Choroid plexus epithelial cell (primary cell): ENCODE data around the gene AMIGO2.
"Not testable (repeated sequence)": the region's sequence is repeated elsewhere in the genome, so short reads cannot be mapped to it uniquely, and the experiment has no call there.

Experiments
- DNase-seq: peaks from one replicate; pipeline ENCODE4 v3.0.0-alpha.2; 2010; ENCODE audit warnings: low read depth
- H3K4me3 ChIP-seq: 2 replicates; pipeline ENCODE4 v1.5.1; 2011; ENCODE audit warnings: low read depth, mild to moderate bottlenecking, control low read depth, low read length, moderate library complexity
- CTCF ChIP-seq: conservative IDR thresholded peaks from 2 replicates; pipeline ENCODE4 v1.5.1; 2011; ENCODE audit warnings: low read depth, mild to moderate bottlenecking, control low read depth, inconsistent platforms, low read length, moderate library complexity

The AMIGO2 gene

DNA sequence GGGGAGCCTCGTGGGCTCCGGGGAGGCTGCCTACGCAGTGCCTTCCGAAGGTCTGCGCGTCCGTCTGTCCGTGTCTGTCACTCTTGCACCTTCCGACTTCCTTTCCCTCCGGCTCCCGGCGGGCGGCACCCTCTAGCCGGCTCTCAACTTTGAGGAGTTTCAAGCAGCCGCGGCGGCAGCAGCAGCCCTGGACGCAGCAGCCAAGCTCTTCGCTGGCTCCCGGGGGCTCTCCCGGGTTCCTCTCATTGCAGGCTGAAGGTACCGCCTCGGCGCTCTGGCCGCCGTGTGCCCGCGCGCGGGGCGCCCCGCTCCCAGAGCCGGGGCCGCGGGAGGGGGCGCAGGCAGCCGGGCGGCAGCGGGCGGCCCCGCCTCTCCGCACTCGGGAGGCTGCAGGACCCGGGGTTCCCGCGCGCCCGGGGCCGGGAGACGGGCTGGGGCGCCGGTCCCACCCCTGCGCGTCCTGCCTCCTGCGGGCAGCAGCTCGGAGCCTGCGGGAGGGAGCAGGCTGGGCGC, at the start of gene AMIGO2, which contains the start of gene PCED1B:
TSS of gene AMIGO2 (minus strand) at position 492 of the 513 bp plus-strand sequence. CDS start 957 bp downstream, outside the sequence.
TSS of gene PCED1B (plus strand) at position 154 of the 513 bp plus-strand sequence. CDS start 155,443 bp downstream, outside the sequence.
- peak; percentile 85 for DNase-seq
- TF ChIP-seq CTCF: peak; percentile 68
- H3K4me3 ChIP-seq: peak within 1 kb of the TSS; percentile 75

DNA sequence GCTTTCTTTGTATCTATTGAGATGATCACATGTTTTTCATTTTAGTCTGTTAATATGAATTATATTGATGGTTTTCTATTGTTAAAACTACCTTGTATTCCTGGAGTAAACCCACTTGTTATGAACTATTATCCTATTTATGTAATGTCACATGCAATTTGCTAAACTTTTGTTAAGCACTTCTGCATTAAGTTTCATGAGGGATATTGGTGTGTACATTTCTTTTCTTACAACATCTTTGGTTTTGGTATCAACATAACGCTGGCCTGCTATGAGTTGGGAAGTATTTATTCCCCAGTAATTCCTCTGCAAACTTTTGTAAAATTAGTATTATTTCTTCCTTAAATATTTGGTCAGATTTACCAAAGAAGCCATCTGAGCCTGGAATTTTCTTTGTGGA, 46.5 kb upstream of the AMIGO2 start:
- H3K4me3 ChIP-seq: no peak overlapping the region
- DNase-seq: no peak
- no peak for TF ChIP-seq CTCF

DNA sequence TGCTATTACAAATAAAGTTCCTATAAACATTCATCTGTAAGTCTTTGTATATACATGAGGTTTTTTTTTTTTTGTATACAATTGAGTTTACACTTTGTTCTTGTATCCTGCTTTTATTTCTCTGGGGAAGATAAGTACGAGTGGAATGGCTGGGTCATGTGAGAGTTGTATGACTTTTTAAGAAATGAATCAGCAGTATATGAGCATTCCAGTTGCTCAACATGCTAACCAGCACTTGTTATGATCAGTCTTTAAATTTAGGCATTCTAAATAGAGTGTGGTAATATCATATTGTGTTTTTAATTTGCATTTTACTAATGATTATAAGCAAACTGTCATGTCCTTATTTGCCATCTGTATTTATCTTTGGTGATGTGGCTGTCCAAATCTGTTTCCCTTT, 44.7 kb upstream of the AMIGO2 start:
- no peak for TF ChIP-seq CTCF
- DNase-seq: peak; percentile 75
- H3K4me3 ChIP-seq: no peak overlapping the region

DNA sequence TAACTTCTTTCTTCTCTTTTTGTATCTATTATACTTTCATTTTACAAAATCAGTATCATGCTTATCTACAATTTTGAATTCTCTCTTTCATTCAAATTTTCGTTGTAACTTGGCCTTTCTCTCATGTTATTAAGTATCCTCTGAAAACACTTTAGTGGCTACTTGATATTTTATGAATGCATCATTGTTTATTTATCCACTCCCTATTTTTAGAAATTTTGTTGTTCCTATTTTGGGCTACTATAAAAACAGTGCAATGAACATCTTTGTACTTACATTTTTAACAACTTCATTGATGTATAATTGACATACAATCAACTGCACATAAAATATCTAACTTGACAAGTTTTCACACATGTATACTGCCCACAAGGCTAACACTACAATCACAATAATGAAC, 44.0 kb upstream of the AMIGO2 start:
- no peak for DNase-seq
- H3K4me3 ChIP-seq: no peak overlapping the region
- TF ChIP-seq CTCF: no peak

- DNase-seq: no peak
- no peak overlapping the region for H3K4me3 ChIP-seq
- no peak for TF ChIP-seq CTCF
Measured at GRCh38 chr12:47122602-47123001, 42.8 kb upstream of the AMIGO2 start.

DNA sequence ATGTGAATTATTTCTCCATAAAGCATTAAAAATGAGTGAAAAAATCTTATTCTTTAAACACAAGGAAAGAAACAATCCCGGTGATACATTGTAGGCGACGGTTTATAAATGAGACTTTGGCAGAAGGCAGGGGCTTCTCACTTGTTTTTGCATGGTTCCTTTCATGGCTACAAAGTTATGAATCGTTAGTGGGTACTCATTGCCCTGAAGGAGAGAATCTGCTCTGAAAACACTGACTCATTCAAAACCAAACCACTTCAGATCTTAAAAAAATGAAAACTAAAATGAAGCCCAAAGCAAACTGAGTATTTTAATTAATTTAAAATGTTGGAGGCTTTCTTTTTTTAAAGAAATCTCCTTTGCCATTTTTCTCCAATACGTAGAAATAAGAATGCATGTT, 41.4 kb upstream of the AMIGO2 start:
- DNase-seq: peak; percentile 27
- no peak overlapping the region for H3K4me3 ChIP-seq
- TF ChIP-seq CTCF: no peak

DNA sequence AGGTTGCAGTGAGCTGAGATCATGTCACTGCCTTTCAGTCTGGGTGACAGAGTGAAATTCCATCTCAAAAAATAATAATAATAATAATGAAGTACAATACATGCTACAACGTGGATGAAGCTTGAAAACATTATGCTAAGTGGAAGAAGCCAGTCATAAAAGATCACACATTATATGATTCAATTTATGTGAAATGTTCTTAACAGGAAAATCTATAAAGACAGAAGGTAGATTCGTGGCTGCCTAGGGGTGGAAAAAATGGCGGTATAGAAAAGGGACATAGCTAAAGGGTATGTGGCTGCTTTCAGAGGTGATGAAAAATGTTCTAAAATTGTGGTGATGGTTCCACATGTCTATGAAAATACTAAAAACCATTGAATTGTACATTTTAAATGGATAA, 41.0 kb upstream of the AMIGO2 start:
- no peak overlapping the region for H3K4me3 ChIP-seq
- no peak for TF ChIP-seq CTCF
- no peak for DNase-seq

DNA sequence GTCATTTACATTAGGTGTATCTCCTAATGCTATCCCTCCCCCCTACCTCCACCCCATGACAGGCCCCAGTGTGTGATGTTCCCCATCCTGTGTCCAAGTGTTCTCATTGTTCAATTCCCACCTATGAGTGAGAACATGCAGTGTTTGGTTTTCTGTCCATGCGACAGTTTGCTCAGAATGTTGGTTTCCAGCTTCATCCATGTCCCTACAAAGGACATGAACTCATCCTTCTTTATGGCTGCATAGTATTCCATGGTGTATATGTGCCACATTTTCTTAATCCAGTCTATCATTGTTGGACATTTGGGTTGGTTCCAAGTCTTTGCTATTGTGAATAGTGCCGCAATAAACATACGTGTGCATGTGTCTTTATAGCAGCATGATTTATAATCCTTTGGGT, 37.5 kb upstream of the AMIGO2 start:
- H3K4me3 ChIP-seq, DNase-seq: not testable (repeated sequence)
